Osteoblast (primary cell): Measurements from ENCODE around the gene TMC2. TPM values are rescaled to one million over a fixed set of nuclear protein-coding genes. Genes with fewer than 3 reads are reported as not detected.
"Not testable (repeated sequence)": the region's sequence is repeated elsewhere in the genome, so short reads cannot be mapped to it uniquely, and the experiment has no call there.

Source experiments
- DNase-seq: peaks from one replicate; pipeline ENCODE4 v3.0.0; 2011; ENCODE audit warnings: low spot score, mixed read lengths; ENCODE audit not compliant: insufficient read length; ENCODE audit errors: missing footprints
- H2AFZ ChIP-seq: 2 replicates; pipeline ENCODE4 v1.6.0; 2011; ENCODE audit warnings: mild to moderate bottlenecking, low read length
- H3K27ac ChIP-seq: 2 replicates; pipeline ENCODE4 v1.5.1; 2011; ENCODE audit warnings: mild to moderate bottlenecking, low read depth, low read length, moderate library complexity
- H3K27me3 ChIP-seq: 2 replicates; pipeline ENCODE4 v1.6.0; 2012; ENCODE audit warnings: mild to moderate bottlenecking, control low read depth, inconsistent platforms, low read length, moderate library complexity; ENCODE audit not compliant: insufficient read depth
- H3K36me3 ChIP-seq: 2 replicates; pipeline ENCODE4 v1.5.1; 2011; ENCODE audit warnings: mild to moderate bottlenecking, low read length, control low read depth, moderate library complexity; ENCODE audit not compliant: insufficient read depth
- H3K4me1 ChIP-seq: 2 replicates; pipeline ENCODE4 v1.5.1; 2011; ENCODE audit warnings: mild to moderate bottlenecking, low read length, control low read depth, moderate library complexity; ENCODE audit not compliant: insufficient read depth
- H3K4me2 ChIP-seq: 2 replicates; pipeline ENCODE4 v1.6.0; 2011; ENCODE audit warnings: mild to moderate bottlenecking, low read length; ENCODE audit not compliant: insufficient read depth
- H3K4me3 ChIP-seq: fragments of 200-600 bp; sonication (generic); 3 replicates; pipeline ENCODE4 v1.5.1; 2012; ENCODE audit warnings: mild to moderate bottlenecking, low read length, inconsistent platforms; ENCODE audit not compliant: insufficient read depth
- H3K79me2 ChIP-seq: 2 replicates; pipeline ENCODE4 v1.6.0; 2012; ENCODE audit warnings: mild to moderate bottlenecking, low read length, control low read depth, inconsistent platforms; ENCODE audit not compliant: insufficient read depth
- H3K9me3 ChIP-seq: 2 replicates; pipeline ENCODE4 v1.5.1; 2011; ENCODE audit warnings: low read depth, low read length, control low read depth
- H4K20me1 ChIP-seq: 2 replicates; pipeline ENCODE4 v1.6.0; 2012; ENCODE audit warnings: mild to moderate bottlenecking, low read length, control low read depth; ENCODE audit not compliant: insufficient read depth
- CTCF ChIP-seq: IDR thresholded peaks from 2 replicates; pipeline ENCODE4 v1.5.1; 2011; ENCODE audit warnings: mild to moderate bottlenecking, low read depth, low read length, moderate library complexity; ENCODE audit errors: extremely low read depth
- total RNA-seq: library from RNA; depleted of rRNA; stranded (reverse); fragments of >200 nt; gene quantifications from 2 replicates; pipeline ENCODE4 v1.2.3, GENCODE V29; 2012

TMC2 gene
- total RNA-seq, 1 donor = not detected

GRCh38 chr20:2523919-2524708 lies 12.3 kb upstream of the TMC2 start:
- H3K9me3 ChIP-seq = no peaks in the 10 kb centered on the region
- H2AFZ ChIP-seq = peak overlapping the region; percentile 93
- DNase-seq = peak; percentile 91
- H3K79me2 ChIP-seq = no peaks in the 10 kb centered on the region
- H3K27me3 ChIP-seq = no peaks in the 10 kb centered on the region
- peak overlapping the region; percentile 84 for H3K4me2 ChIP-seq
- peak; percentile 85 for TF ChIP-seq CTCF
- peak overlapping the region; percentile 86 for H3K4me3 ChIP-seq
- H3K4me1 ChIP-seq = peaks cover 9% of the 10 kb centered on the region
- H3K36me3 ChIP-seq = no peaks in the 10 kb centered on the region
- peak overlapping the region; percentile 65 for H3K27ac ChIP-seq
- H4K20me1 ChIP-seq = no peaks in the 10 kb centered on the region

GRCh38 chr20:2524709-2525506 lies 11.5 kb upstream of the TMC2 start:
- no peaks in the 10 kb centered on the region for H3K9me3 ChIP-seq
- peaks cover 3% of the 10 kb centered on the region for H3K4me1 ChIP-seq
- peak overlapping the region; percentile 86 for H3K4me3 ChIP-seq
- H4K20me1 ChIP-seq = no peaks in the 10 kb centered on the region
- no peaks in the 10 kb centered on the region for H3K36me3 ChIP-seq
- DNase-seq = peak; percentile 95
- TF ChIP-seq CTCF = no peak
- H2AFZ ChIP-seq = peak overlapping the region; percentile 93
- peaks cover 4% of the 10 kb centered on the region for H3K27me3 ChIP-seq
- peak overlapping the region; percentile 84 for H3K4me2 ChIP-seq
- peak overlapping the region; percentile 65 for H3K27ac ChIP-seq
- no peaks in the 10 kb centered on the region for H3K79me2 ChIP-seq

GRCh38 chr20:2526218-2526583 lies 10.2 kb upstream of the TMC2 start:
- not testable (repeated sequence) for H4K20me1 ChIP-seq, H3K4me3 ChIP-seq, H3K4me1 ChIP-seq, H3K79me2 ChIP-seq, H3K36me3 ChIP-seq, H2AFZ ChIP-seq, H3K9me3 ChIP-seq, H3K27ac ChIP-seq, DNase-seq, H3K27me3 ChIP-seq, H3K4me2 ChIP-seq

- no peak overlapping the region for H3K4me3 ChIP-seq
- no peaks in the 10 kb centered on the region for H4K20me1 ChIP-seq
- H3K9me3 ChIP-seq = no peaks in the 10 kb centered on the region
- H2AFZ ChIP-seq = no peak overlapping the region
- H3K27ac ChIP-seq = no peak overlapping the region
- peaks cover 11% of the 10 kb centered on the region for H3K27me3 ChIP-seq
- no peak for DNase-seq
- no peak for TF ChIP-seq CTCF
- H3K79me2 ChIP-seq = no peaks in the 10 kb centered on the region
- H3K4me2 ChIP-seq = no peak overlapping the region
- no peaks in the 10 kb centered on the region for H3K36me3 ChIP-seq
- peaks cover 3% of the 10 kb centered on the region for H3K4me1 ChIP-seq
Measured at GRCh38 chr20:2527762-2528161, 8.6 kb upstream of the TMC2 start.
